Measurements from ENCODE around the gene UHRF1.
"Not testable (repeated sequence)": the region's sequence is repeated elsewhere in the genome, so short reads cannot be mapped to it uniquely, and the experiment has no call there.

The UHRF1 gene

GRCh38 chr19:4970558-4971423 is 61.5 kb downstream of the UHRF1 start:
- Histone ChIP-seq H3K27ac (ENCODE audit: low read depth in 2 of 2, low read length in 2 of 2) (peak overlapping the region in 1 of 2 donors; percentile 40), H3K36me3 (ENCODE audit: control insufficient read depth in 2 of 2, insufficient read depth in 2 of 2, low read length in 2 of 2) (no peaks in the 10 kb centered on the region), H3K9ac (ENCODE audit: low read depth in 1 of 2, low read length in 2 of 2) (peak overlapping the region; percentile 35 to 68), H3K27me3 (ENCODE audit: control insufficient read depth in 2 of 2, insufficient read depth in 2 of 2, low read length in 2 of 2) (no peaks in the 10 kb centered on the region), H3K9me3 (ENCODE audit: control insufficient read depth in 2 of 2, low read length in 2 of 2) (no peaks in the 10 kb centered on the region), H3K4me1 (ENCODE audit: control insufficient read depth in 2 of 2, insufficient read depth in 2 of 2, low read length in 2 of 2) (peaks cover 25 to 29% of the 10 kb centered on the region in 2 donors), H3K4me3 (ENCODE audit: low read length in 2 of 2) (peak overlapping the region; percentile 56 to 67)

- H3K27me3 ChIP-seq (ENCODE audit: control insufficient read depth in 2 of 2, insufficient read depth in 2 of 2, low read length in 2 of 2) = no peaks in the 10 kb centered on the region
Observed at GRCh38 chr19:4971424-4971793, 62.1 kb downstream of the UHRF1 start.

GRCh38 chr19:4971816-4972495 is 62.7 kb downstream of the UHRF1 start:
- Histone ChIP-seq H3K36me3 (ENCODE audit: control insufficient read depth in 2 of 2, insufficient read depth in 2 of 2, low read length in 2 of 2) (no peaks in the 10 kb centered on the region), H3K4me1 (ENCODE audit: control insufficient read depth in 2 of 2, insufficient read depth in 2 of 2, low read length in 2 of 2) (peaks cover 25 to 29% of the 10 kb centered on the region in 2 donors), H3K4me3 (ENCODE audit: low read length in 2 of 2) (peak overlapping the region; percentile 56 to 67), H3K9ac (ENCODE audit: low read depth in 1 of 2, low read length in 2 of 2) (no peak overlapping the region), H3K9me3 (ENCODE audit: control insufficient read depth in 2 of 2, low read length in 2 of 2) (no peaks in the 10 kb centered on the region), H3K27me3 (ENCODE audit: control insufficient read depth in 2 of 2, insufficient read depth in 2 of 2, low read length in 2 of 2) (no peaks in the 10 kb centered on the region), H3K27ac (ENCODE audit: low read depth in 2 of 2, low read length in 2 of 2) (peak overlapping the region; percentile 11 to 41)

More at GRCh38 chr19:4971424-4971793, 62.1 kb downstream of the UHRF1 start:
- H3K36me3 ChIP-seq (ENCODE audit: control insufficient read depth in 2 of 2, insufficient read depth in 2 of 2, low read length in 2 of 2) = no peaks in the 10 kb centered on the region
- H3K9me3 ChIP-seq (ENCODE audit: control insufficient read depth in 2 of 2, low read length in 2 of 2) = no peaks in the 10 kb centered on the region
- peaks cover 25 to 29% of the 10 kb centered on the region in 2 donors for H3K4me1 ChIP-seq (ENCODE audit: control insufficient read depth in 2 of 2, insufficient read depth in 2 of 2, low read length in 2 of 2)
- H3K4me3 ChIP-seq (ENCODE audit: low read length in 2 of 2) = peak overlapping the region; percentile 56 to 67
- H3K27ac ChIP-seq (ENCODE audit: low read depth in 2 of 2, low read length in 2 of 2) = peak overlapping the region; percentile 11 to 41
- H3K9ac ChIP-seq (ENCODE audit: low read depth in 1 of 2, low read length in 2 of 2) = peak overlapping the region in 1 of 2 donors; percentile 68

- Histone ChIP-seq H3K4me1 (ENCODE audit: control insufficient read depth in 2 of 2, insufficient read depth in 2 of 2, low read length in 2 of 2) (peaks cover 29 to 31% of the 10 kb centered on the region in 2 donors), H3K9me3 (ENCODE audit: control insufficient read depth in 2 of 2, low read length in 2 of 2) (no peaks in the 10 kb centered on the region), H3K27ac (ENCODE audit: low read depth in 2 of 2, low read length in 2 of 2) (no peak overlapping the region), H3K9ac (ENCODE audit: low read depth in 1 of 2, low read length in 2 of 2) (no peak overlapping the region), H3K36me3 (ENCODE audit: control insufficient read depth in 2 of 2, insufficient read depth in 2 of 2, low read length in 2 of 2) (peaks cover under 1 to 5% of the 10 kb centered on the region in 2 donors), H3K27me3 (ENCODE audit: control insufficient read depth in 2 of 2, insufficient read depth in 2 of 2, low read length in 2 of 2) (no peaks in the 10 kb centered on the region), H3K4me3 (ENCODE audit: low read length in 2 of 2) (no peak overlapping the region)
Observed at GRCh38 chr19:4972509-4973230, 63.4 kb downstream of the UHRF1 start.

GRCh38 chr19:4974880-4975469 is 65.7 kb downstream of the UHRF1 start:
- H3K27ac ChIP-seq (ENCODE audit: low read depth in 2 of 2, low read length in 2 of 2) = no peak overlapping the region
- no peaks in the 10 kb centered on the region for H3K9me3 ChIP-seq (ENCODE audit: control insufficient read depth in 2 of 2, low read length in 2 of 2)
- peaks cover 21 to 23% of the 10 kb centered on the region in 2 donors for H3K4me1 ChIP-seq (ENCODE audit: control insufficient read depth in 2 of 2, insufficient read depth in 2 of 2, low read length in 2 of 2)
- H3K4me3 ChIP-seq (ENCODE audit: low read length in 2 of 2) = no peak overlapping the region
- H3K9ac ChIP-seq (ENCODE audit: low read depth in 1 of 2, low read length in 2 of 2) = no peak overlapping the region
- H3K36me3 ChIP-seq (ENCODE audit: control insufficient read depth in 2 of 2, insufficient read depth in 2 of 2, low read length in 2 of 2) = peaks cover 5% of the 10 kb centered on the region in 2 donors
- H3K27me3 ChIP-seq (ENCODE audit: control insufficient read depth in 2 of 2, insufficient read depth in 2 of 2, low read length in 2 of 2) = no peaks in the 10 kb centered on the region

GRCh38 chr19:4975601-4976000 is 66.3 kb downstream of the UHRF1 start:
- not testable (repeated sequence) for H3K9me3 ChIP-seq (ENCODE audit: control insufficient read depth in 2 of 2, low read length in 2 of 2); H3K27me3 ChIP-seq (ENCODE audit: control insufficient read depth in 2 of 2, insufficient read depth in 2 of 2, low read length in 2 of 2); H3K4me3 ChIP-seq (ENCODE audit: low read length in 2 of 2); H3K36me3 ChIP-seq (ENCODE audit: control insufficient read depth in 2 of 2, insufficient read depth in 2 of 2, low read length in 2 of 2); H3K9ac ChIP-seq (ENCODE audit: low read depth in 1 of 2, low read length in 2 of 2)
- Histone ChIP-seq H3K4me1 (ENCODE audit: control insufficient read depth in 2 of 2, insufficient read depth in 2 of 2, low read length in 2 of 2) (peaks cover 16 to 17% of the 10 kb centered on the region in 2 donors), H3K27ac (ENCODE audit: low read depth in 2 of 2, low read length in 2 of 2) (peak overlapping the region in 1 of 2 donors; percentile 49)

GRCh38 chr19:4976401-4977298 is 67.3 kb downstream of the UHRF1 start:
- H3K4me1 ChIP-seq (ENCODE audit: control insufficient read depth in 2 of 2, insufficient read depth in 2 of 2, low read length in 2 of 2) = peaks cover 5 to 7% of the 10 kb centered on the region in 2 donors
- H3K36me3 ChIP-seq (ENCODE audit: control insufficient read depth in 2 of 2, insufficient read depth in 2 of 2, low read length in 2 of 2) = peaks cover 5% of the 10 kb centered on the region in 2 donors
- no peaks in the 10 kb centered on the region for H3K9me3 ChIP-seq (ENCODE audit: control insufficient read depth in 2 of 2, low read length in 2 of 2)
- no peaks in the 10 kb centered on the region for H3K27me3 ChIP-seq (ENCODE audit: control insufficient read depth in 2 of 2, insufficient read depth in 2 of 2, low read length in 2 of 2)
- H3K27ac ChIP-seq (ENCODE audit: low read depth in 2 of 2, low read length in 2 of 2) = peak overlapping the region; percentile 49 to 65
- no peak overlapping the region for H3K9ac ChIP-seq (ENCODE audit: low read depth in 1 of 2, low read length in 2 of 2)
- peak overlapping the region in 1 of 2 donors; percentile 37 for H3K4me3 ChIP-seq (ENCODE audit: low read length in 2 of 2)

- Histone ChIP-seq H3K4me1 (ENCODE audit: control insufficient read depth in 2 of 2, insufficient read depth in 2 of 2, low read length in 2 of 2) (peaks cover 4 to 6% of the 10 kb centered on the region in 2 donors), H3K27ac (ENCODE audit: low read depth in 2 of 2, low read length in 2 of 2) (no peak overlapping the region), H3K9me3 (ENCODE audit: control insufficient read depth in 2 of 2, low read length in 2 of 2) (no peaks in the 10 kb centered on the region), H3K4me3 (ENCODE audit: low read length in 2 of 2) (peak overlapping the region in 1 of 2 donors; percentile 6), H3K9ac (ENCODE audit: low read depth in 1 of 2, low read length in 2 of 2) (no peak overlapping the region), H3K27me3 (ENCODE audit: control insufficient read depth in 2 of 2, insufficient read depth in 2 of 2, low read length in 2 of 2) (no peaks in the 10 kb centered on the region), H3K36me3 (ENCODE audit: control insufficient read depth in 2 of 2, insufficient read depth in 2 of 2, low read length in 2 of 2) (peaks cover 5% of the 10 kb centered on the region in 2 donors)
Observed at GRCh38 chr19:4977299-4978174, 68.2 kb downstream of the UHRF1 start.

All from mucosa of rectum (tissue), 2 donors.